Measurements from ENCODE around the gene CORIN. TPM values are rescaled to one million over a fixed set of nuclear protein-coding genes. Genes with fewer than 3 reads are reported as not detected.

The CORIN gene
- total and polyA plus RNA-seq, 2 of the 4 experiments (the other 2 are of a cell fraction), result 20.3 to 24.7 TPM

- no peak for ATAC-seq (ENCODE audit: low read depth)
- in situ Hi-C loops (cut with MboI; ENCODE audit: low sequenced_read_pairs), result no loop called here
- BruUV-seq (replicated peaks), result no TSS peak
Measured at GRCh38 chr4:47741200-47741599, 96.7 kb downstream of the CORIN start.

More at GRCh38 chr4:47741200-47741599, 96.7 kb downstream of the CORIN start:
- Histone ChIP-seq H2AK5ac (ENCODE audit: low read depth, low read length) (no peak overlapping the region), H3K79me1 (ENCODE audit: low read depth in 1 of 2, low read length in 2 of 2) (no peaks in the 10 kb centered on the region), H3K4me2 (ENCODE audit: low read depth, low read length) (no peak overlapping the region), H2BK20ac (ENCODE audit: low read depth, low read length) (no peak overlapping the region), H4K91ac (ENCODE audit: insufficient read depth, low read depth, low read length) (no peak overlapping the region), H2BK120ac (ENCODE audit: low read depth, low read length) (no peak overlapping the region), H3K18ac (ENCODE audit: low read depth, low read length) (no peak overlapping the region), H2AK9ac (replicated peaks; ENCODE audit: low read depth, low read length, poor library complexity) (no peak overlapping the region), H3K9me3 (ENCODE audit: control insufficient read depth, insufficient read depth, low read length) (no peaks in the 10 kb centered on the region; the same call in 1 of the 2 replicates), H3K9ac (ENCODE audit: low read depth, low read length) (no peak overlapping the region), H3K4me1 (ENCODE audit: control insufficient read depth, insufficient read depth, low read length) (no peaks in the 10 kb centered on the region), H3K36me3 (ENCODE audit: control insufficient read depth, insufficient read depth, low read length) (no peaks in the 10 kb centered on the region), H3K27me3 (ENCODE audit: control insufficient read depth, insufficient read depth, low read length) (peaks cover 3% of the 10 kb centered on the region; the same call in 1 of the 2 replicates), H4K5ac (ENCODE audit: low read depth, low read length) (no peak overlapping the region), H3K9me1 (ENCODE audit: insufficient read depth, low read length) (no peaks in the 10 kb centered on the region), H4K20me1 (ENCODE audit: insufficient read depth, low read length) (no peaks in the 10 kb centered on the region), H4K8ac (ENCODE audit: low read depth in 2 of 2, low read length in 2 of 2) (no peak overlapping the region), H2AFZ (replicated peaks; ENCODE audit: low read length, poor library complexity) (no peak overlapping the region), H3K14ac (replicated peaks; ENCODE audit: low read depth, low read length) (no peak overlapping the region), H2BK15ac (ENCODE audit: low read depth, low read length) (no peak overlapping the region), H2BK5ac (ENCODE audit: low read depth, low read length, poor library complexity, severe bottlenecking) (no peak overlapping the region), H3K56ac (ENCODE audit: extremely low read depth, insufficient read depth, low read length) (no peak overlapping the region), H3K4ac (ENCODE audit: low read depth, low read length) (no peak overlapping the region), H3K23ac (ENCODE audit: low read depth, low read length) (no peak overlapping the region), H3K27ac (ENCODE audit: insufficient read depth, low read length) (no peak overlapping the region), H3K4me3 (ENCODE audit: insufficient read depth, low read depth, low read length) (no peak overlapping the region)
- ChIA-PET POLR2A (ENCODE audit: unreplicated experiment) (no interaction called here), CTCF (no interaction called here)
- peak; percentile 64; the same call in 1 of the 2 replicates for TF ChIP-seq CEBPB (IDR thresholded peaks at IDR 0.05; ENCODE audit: low read depth, low read length)
- TF ChIP-seq BHLHE40 (IDR thresholded peaks at IDR 0.05; ENCODE audit: low read depth, low read length), result no peak
- DNase-seq, result peak; percentile 29
- intact Hi-C loops (cut with micrococcal nuclease), result no loop called here
- dilution Hi-C loops (cut with HindIII; ENCODE audit: low sequenced_read_pairs, unreplicated experiment), result no loop called here
